Muscle layer of duodenum (tissue), 2 donors: ENCODE data around the gene TBC1D24.
"Not testable (repeated sequence)": the region's sequence is repeated elsewhere in the genome, so short reads cannot be mapped to it uniquely, and the experiment has no call there.

Source experiments
- H3K27ac ChIP-seq: one replicate; pipeline ENCODE4 v1.7.0; 2013; ENCODE audit warnings: mild to moderate bottlenecking, low read length
- H3K27me3 ChIP-seq: one replicate; pipeline ENCODE4 v1.7.0; 2013; ENCODE audit warnings: low read depth, mild to moderate bottlenecking, control low read depth, low read length
- H3K36me3 ChIP-seq, 2 donors: one replicate each; pipeline ENCODE4 v1.7.0; 2013; ENCODE audit warnings: low read length in 2 of 2, control low read depth in 1 of 2, mild to moderate bottlenecking in 1 of 2; ENCODE audit not compliant: insufficient read depth in 2 of 2, control insufficient read depth in 1 of 2
- H3K4me1 ChIP-seq, 2 donors: one replicate each; pipeline ENCODE4 v1.7.0; 2013; ENCODE audit warnings: low read length in 2 of 2, mild to moderate bottlenecking in 2 of 2, control low read depth in 1 of 2, moderate library complexity in 1 of 2; ENCODE audit not compliant: insufficient read depth in 2 of 2, control insufficient read depth in 1 of 2
- H3K4me3 ChIP-seq, 2 donors: one replicate each; pipeline ENCODE4 v1.7.0; 2013; ENCODE audit warnings: low read length in 2 of 2, low read depth in 1 of 2, mild to moderate bottlenecking in 1 of 2
- H3K9me3 ChIP-seq, 2 donors: one replicate each; pipeline ENCODE4 v1.7.0; 2013; ENCODE audit warnings: low read length in 2 of 2, control low read depth in 1 of 2, mild to moderate bottlenecking in 1 of 2; ENCODE audit not compliant: control insufficient read depth in 1 of 2
- donor health status: healthy.

Gene TBC1D24

DNA sequence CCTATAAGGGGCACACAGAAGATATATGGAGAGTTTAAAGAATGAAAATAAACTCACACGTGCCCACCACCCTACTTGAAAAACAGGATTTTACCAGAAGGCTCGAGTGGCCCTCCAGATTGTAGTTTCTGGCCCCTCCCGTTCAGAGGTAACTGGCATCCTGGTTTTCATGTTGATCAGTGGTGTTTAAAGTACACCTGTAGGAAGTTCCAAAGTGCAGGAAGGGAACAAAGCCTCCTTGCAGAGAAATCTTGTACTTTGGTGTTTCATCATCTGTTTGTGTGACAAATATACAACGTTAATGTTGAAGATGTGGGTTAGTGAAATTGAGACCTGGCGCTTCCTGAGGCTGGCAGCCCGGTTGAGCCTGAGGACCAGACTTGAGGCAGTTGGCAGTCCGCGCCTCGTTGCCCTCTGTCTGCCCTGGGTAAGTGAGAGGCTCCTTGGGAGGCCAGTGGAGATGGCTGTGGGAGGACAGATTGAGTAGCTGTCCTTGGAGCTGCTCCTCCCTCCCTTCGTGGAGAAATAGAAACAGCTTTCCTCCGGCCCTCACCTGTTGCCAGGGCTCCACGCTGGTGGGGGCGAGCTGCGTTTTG is 75.5 kb downstream of the TBC1D24 start:
- H3K36me3 ChIP-seq, H3K27me3 ChIP-seq, H3K27ac ChIP-seq, H3K4me1 ChIP-seq, H3K9me3 ChIP-seq, H3K4me3 ChIP-seq: not testable (repeated sequence)

DNA sequence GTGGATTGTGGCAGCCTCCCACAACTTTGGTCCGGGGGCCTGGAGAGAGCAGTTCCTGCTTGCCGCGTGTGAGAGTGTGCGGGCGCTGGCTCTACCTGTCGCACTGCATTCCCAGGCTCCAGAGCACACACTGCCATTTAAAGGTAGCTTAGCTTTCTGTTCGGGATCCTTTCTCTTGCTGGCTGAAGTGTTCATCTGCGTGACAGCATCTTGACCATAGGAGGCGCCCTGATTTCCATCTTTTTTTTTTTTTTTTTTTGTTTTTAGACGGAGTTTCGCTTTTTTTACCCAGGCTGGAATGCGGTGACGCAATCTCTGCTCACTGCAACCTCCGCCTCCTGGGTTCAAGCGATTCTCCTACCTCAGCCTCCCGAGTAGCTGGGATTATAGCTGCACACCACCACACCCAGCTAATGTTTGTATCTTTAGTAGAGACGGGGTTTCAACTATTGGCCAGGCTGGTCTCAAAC is 76.5 kb downstream of the TBC1D24 start:
- H3K27ac ChIP-seq, H3K27me3 ChIP-seq, H3K36me3 ChIP-seq, H3K4me1 ChIP-seq, H3K4me3 ChIP-seq, H3K9me3 ChIP-seq: not testable (repeated sequence)

DNA sequence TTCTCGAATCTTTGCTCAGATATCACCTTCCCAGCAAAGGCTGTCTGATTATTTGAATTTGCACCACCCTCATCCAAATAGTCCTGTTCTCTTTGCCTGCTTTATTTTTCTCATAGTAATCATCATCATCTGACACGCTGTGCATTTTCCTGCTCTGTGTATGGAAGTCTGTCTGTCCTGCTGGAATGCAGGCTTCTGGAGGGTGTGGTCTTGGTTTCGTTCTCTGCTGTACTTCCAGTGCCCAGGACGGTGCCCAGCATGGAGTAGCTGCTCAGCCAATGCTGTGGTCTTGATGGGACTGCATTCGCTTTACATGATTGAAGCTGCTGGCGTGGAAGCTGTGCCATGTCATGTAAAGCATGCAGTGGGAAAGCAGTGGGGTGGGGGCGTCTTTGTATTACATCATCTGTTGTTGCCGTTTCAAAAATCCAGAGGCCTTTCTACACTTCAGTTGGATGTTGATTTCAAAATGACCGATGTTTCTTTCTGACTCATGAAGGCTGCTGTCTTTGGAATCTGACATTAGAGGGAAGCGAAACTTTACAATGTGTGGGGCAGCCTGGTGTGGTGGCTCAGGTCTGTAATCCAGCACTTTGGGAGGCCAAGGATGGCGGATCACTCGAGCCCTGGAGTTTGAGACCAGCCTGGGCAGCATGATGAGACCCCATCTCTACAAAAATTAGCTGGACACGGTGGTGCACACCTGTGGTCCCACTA is 79.9 kb downstream of the TBC1D24 start:
- not testable (repeated sequence) for H3K27me3 ChIP-seq, H3K36me3 ChIP-seq, H3K9me3 ChIP-seq, H3K4me1 ChIP-seq, H3K4me3 ChIP-seq, H3K27ac ChIP-seq
